Stimulated activated CD4-positive, alpha-beta T cell treated with anti-CD3 and anti-CD28 coated beads, Interleukin-2, amount 100 ng/mL, for 48 hours (primary cell): ENCODE measurements around the gene LSP1.

Experiments
- DNase-seq, 2 donors: peaks; one replicate each; pipeline ENCODE4 v3.0.0-alpha.2; 2020

Gene LSP1

GRCh38 chr11:1838077-1838425, 14.8 kb upstream of the LSP1 start:
- DNase-seq, result no peak

- no peak for DNase-seq
These were observed 14.3 kb upstream of the LSP1 start, which contains the start of gene TNNI2 for GRCh38 chr11:1838426-1839144. Gene TNNI2, plus strand, starts transcription at chr11:1838981. Its CDS starts 716 bp downstream, at chr11:1839697.

GRCh38 chr11:1839204-1839923, 13.5 kb upstream of the LSP1 start:
- DNase-seq, result no peak

GRCh38 chr11:1839924-1840779, 12.7 kb upstream of the LSP1 start:
- no peak for DNase-seq

DNA sequence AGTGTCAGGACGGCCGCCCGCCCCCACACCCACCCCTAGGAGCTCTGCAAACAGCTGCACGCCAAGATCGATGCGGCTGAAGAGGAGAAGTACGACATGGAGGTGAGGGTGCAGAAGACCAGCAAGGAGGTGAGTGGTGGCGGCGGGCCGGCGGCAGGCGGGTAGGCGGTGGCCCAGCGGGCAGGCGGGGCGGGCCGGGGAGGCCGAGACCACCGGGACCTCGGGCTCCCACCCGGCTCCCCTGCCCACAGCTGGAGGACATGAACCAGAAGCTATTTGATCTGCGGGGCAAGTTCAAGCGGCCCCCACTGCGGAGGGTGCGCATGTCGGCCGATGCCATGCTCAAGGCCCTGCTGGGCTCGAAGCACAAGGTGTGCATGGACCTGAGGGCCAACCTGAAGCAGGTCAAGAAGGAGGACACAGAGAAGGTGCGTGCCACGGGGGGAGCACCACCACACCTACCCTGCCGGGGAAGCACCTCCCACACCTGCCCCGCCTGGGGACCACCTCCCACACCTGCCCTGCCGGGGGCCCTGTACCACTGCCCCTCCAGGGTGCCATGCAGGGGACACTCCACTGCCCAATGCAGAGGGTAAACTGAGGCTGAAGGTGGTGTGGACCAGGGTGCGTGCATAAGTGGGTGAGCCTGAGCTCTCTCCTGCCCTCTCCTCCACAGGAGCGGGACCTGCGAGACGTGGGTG, 12.0 kb upstream of the LSP1 start:
- no peak for DNase-seq

DNA sequence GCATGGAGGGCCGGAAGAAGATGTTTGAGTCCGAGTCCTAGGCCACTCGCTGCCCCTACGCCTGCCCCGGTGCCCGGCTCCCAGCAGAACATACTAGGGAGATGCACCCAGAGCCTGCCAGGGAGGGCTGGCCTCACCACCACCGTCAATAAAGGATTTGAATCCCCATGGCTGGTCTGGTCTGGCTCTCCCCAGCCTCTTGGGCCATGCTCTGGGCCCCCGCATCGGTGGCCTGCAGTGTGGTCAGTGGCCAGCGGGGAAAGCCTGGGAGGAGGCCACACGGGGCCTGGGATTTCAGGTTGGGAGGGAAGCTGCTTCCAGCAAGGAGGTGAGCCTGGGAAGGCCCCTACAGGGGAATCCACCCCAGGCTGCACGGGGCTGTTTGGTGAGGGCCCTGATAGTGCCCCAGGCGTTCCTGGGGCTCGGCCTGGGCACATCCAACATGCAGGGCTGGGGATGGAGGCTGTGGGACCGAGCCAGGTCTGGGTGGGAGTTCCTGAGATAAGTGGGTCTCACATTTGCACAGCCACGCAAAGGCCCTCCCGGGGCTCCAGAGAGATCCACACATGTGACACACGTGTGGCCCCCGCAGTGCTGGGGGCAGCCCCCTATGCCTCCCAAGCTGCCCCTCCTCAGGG, 11.3 kb upstream of the LSP1 start:
- DNase-seq, result no peak

- no peak for DNase-seq
These were observed 10.5 kb upstream of the LSP1 start for GRCh38 chr11:1842149-1843097.

- DNase-seq, result no peak
These were observed 9.8 kb upstream of the LSP1 start for GRCh38 chr11:1843098-1843473.

GRCh38 chr11:1843796-1844195, 9.1 kb upstream of the LSP1 start:
- no peak for DNase-seq

DNA sequence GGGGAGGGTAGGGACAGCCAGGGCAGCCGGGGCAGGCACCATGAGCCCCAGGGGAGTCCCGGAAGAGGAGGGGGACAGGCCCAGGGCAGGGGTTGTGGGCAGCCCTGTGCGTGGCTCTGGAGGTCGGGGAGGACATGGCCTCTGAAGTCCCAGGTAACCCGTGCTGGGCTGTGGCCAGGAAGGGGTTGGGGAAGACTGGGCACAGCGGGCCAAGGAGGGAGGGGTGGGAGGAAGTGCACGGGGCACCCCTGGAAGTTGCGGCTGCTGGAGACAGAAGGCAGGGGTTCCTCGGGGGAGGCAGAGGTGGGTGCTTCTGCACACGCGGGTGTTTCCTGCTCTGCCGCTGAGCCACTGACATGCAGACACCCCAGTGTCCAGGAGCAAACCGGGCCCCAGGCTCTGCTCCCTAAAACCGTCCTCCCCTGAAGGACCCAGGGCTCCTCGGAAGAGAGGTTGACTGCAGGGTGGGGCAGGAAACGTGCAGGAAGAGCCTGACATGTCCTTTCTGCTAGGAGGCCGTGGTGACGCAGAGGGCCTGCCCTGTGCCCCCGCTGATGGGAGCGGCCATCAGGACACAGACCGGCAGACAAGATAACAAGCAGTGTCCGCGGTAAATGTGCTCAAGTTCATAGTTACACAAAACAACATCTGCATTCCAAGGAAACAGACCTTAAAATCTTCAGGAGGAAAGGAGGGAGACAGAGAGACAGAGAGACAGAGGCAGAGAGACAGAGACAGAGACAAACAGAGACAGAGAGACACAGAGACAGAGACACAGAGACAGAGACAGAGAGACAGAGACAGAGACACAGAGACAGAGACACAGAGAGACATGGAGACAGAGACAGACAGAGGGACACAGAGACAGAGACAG, 8.4 kb upstream of the LSP1 start:
- DNase-seq, result no peak

GRCh38 chr11:1845095-1845429, 7.8 kb upstream of the LSP1 start:
- no peak for DNase-seq

- DNase-seq, result no peak
These were observed 7.1 kb upstream of the LSP1 start for GRCh38 chr11:1845561-1846452.

- no peak for DNase-seq
These were observed 6.4 kb upstream of the LSP1 start for GRCh38 chr11:1846453-1846932.

GRCh38 chr11:1847006-1847735, 5.7 kb upstream of the LSP1 start:
- DNase-seq, result no peak

DNA sequence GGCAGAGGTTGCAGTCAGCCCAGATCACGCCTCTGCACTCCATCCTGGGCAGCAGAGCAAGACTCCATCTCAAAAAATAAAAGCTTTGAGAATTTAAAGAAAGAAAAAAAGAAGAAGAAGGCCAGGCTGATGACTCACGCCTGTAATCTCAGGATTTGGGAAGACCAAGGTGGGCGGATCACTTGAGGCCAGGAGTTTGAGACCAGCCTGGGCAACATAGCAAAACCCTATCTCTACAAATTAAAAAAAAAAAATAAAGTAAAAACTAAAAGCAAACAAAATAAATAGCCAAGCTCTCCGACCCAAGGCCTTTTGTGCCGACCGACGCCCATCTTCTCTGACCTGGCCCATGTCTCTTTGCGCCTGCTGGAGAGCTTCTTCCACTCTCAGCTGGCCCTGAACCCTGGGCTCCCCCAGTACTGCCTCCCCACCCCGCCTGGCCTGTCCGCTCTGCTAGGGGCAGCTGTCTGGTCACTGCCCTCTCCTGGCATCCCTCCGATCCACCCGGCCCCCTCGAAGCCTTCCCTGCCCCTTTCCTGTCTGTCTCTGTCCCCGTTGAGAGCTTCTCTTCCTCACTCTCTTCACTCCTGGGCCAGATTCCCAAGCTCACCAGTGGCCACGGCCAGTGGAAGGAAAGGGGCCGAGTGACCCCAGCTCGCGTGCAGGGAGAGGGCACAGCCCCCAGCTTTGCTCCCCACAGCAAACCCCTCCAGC, 4.8 kb upstream of the LSP1 start:
- DNase-seq, result no peak

DNA sequence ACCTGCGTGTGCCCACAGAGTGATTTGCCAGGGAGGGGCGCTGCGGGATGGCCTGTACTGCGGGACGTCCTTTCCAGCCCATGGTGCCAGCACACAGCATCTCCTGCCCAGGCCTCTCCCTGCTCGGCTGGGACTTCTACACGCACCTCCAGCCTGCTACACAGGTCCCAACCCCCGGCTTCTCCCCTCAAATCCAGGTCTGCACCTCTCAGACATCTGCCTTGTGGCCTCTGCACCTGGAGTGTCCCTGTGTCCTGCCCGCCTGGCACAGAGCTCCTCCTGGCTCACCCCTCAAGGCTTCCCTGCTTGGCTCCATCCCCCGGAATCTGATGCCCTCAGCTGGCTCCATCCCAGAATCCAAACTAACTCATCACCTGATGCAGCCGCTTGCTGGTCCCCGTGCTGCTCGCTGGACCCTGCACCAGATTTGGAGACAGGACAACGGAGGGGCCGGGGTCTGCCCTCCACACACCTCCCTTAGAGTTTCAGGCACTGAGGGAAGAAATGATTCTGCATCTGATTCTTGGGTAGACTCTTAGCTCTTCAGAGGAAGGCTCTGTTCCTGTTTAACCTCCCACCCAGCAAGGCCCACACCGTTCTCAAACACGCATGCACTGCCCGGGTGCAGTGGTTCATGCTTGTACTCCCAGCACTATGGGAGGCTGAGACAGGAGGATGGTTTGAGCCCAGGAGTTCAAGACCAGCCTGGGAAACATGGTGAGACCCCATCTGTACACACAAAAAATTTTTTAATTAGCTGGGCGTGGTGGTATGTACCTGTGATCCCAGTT, 4.0 kb upstream of the LSP1 start:
- no peak for DNase-seq
